Measurements from ENCODE around the gene SEMA4F.

DNA sequence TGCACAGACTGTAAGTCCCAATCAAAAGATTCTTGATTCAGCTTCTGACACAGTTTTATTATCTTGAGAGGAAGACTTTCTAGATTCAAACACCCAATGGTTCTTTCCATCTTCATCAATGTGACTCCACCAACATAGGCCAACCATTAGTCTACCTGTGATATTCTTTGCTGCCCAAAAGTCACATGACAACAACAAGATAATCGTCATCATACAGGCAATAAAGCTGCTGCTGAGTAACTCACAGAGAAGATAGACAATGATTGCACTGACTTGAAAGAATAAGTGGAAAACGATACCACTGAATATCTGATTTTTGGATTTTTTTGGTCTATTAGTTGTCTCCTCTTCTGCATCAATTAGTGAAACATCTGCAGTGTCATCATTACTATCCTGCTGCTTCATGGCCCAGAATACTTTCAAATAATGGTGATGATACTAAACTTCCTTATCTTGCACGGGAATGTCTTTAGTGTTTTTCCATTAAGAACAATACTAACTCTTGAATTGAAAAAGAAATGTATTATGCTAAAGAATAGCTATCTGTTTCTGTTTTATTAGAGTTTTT lies 25.4 kb upstream of the SEMA4F start:
- TF ChIP-seq GATA2 (IDR thresholded peaks at IDR 0.05; ENCODE audit: low read depth, low read length) (no peak), GATA3 (IDR thresholded peaks at IDR 0.05; ENCODE audit: low read depth, low read length) (no peak)
